Common myeloid progenitor, CD34-positive (primary cell): ENCODE data around the gene ADISSP.

Experiments
- CTCF ChIA-PET: fragments of 350-600 bp; sonication (Branson Sonifier 250); formaldehyde crosslinking; loops from one replicate; lab custom pipeline; 2021; ENCODE audit warnings: antibody characterized with exemption; lab: Charles Lee
- POLR2A ChIA-PET: fragments of 350-600 bp; sonication (Branson Sonifier 250); formaldehyde crosslinking; loops from one replicate; lab custom pipeline; 2021; ENCODE audit warnings: antibody characterized with exemption; lab: Charles Lee
- DNase-seq, 3 donors: peaks; one replicate each; pipeline versions ENCODE4 v3.0.0 to v3.0.0-alpha.2; 2013
- H3K27ac ChIP-seq, 2 experiments: 1 replicate in 1 of 2; 2 replicates in 1 of 2; pipeline ENCODE4 v1.7.0; 2013; ENCODE audit warnings: inconsistent platforms in 2 of 2, low read length in 2 of 2, mild to moderate bottlenecking in 2 of 2, low read depth in 1 of 2, moderate library complexity in 1 of 2; ENCODE audit not compliant: severe bottlenecking in 2 of 2, insufficient read depth in 1 of 2, poor library complexity in 1 of 2
- H3K27me3 ChIP-seq, 5 experiments: replicated peaks in 2 of 5; 1 replicate in 3 of 5; 2 replicates in 2 of 5; pipeline versions ENCODE4 v1.6.1 to v1.7.0; 2013; ENCODE audit warnings: low read length in 4 of 5, mild to moderate bottlenecking in 2 of 5, moderate library complexity in 2 of 5, inconsistent platforms in 1 of 5; ENCODE audit not compliant: insufficient read depth in 5 of 5, control insufficient read depth in 4 of 5
- H3K36me3 ChIP-seq, 4 experiments: 1 replicate in 2 of 4; 2 replicates in 2 of 4; pipeline versions ENCODE4 v1.6.1 to v1.7.0; 2013; ENCODE audit warnings: low read length in 3 of 4, control low read depth in 1 of 4, mild to moderate bottlenecking in 1 of 4; ENCODE audit not compliant: control insufficient read depth in 4 of 4, insufficient read depth in 4 of 4
- H3K4me1 ChIP-seq, 4 experiments: 1 replicate in 3 of 4; 2 replicates in 1 of 4; pipeline versions ENCODE4 v1.6.1 to v1.7.1; 2013; ENCODE audit warnings: low read length in 3 of 4, mild to moderate bottlenecking in 3 of 4, control low read depth in 1 of 4, inconsistent platforms in 1 of 4, moderate library complexity in 1 of 4; ENCODE audit not compliant: control insufficient read depth in 4 of 4, insufficient read depth in 4 of 4; ENCODE audit errors: control extremely low read depth in 1 of 4
- H3K4me3 ChIP-seq, 7 experiments: 1 replicate in 4 of 7; 2 replicates in 3 of 7; pipeline versions ENCODE4 v1.5.1 to v1.7.0; 2013; ENCODE audit warnings: mild to moderate bottlenecking in 7 of 7, low read length in 6 of 7, moderate library complexity in 6 of 7, inconsistent platforms in 2 of 7, low read depth in 2 of 7, control low read depth in 1 of 7; ENCODE audit not compliant: insufficient read depth in 4 of 7, control insufficient read depth in 1 of 7; ENCODE audit errors: extremely low read depth in 1 of 7
- H3K9me3 ChIP-seq, 5 experiments: 1 replicate in 4 of 5; 2 replicates in 1 of 5; pipeline versions ENCODE4 v1.6.1 to v1.7.1; 2013; ENCODE audit warnings: low read length in 4 of 5, mild to moderate bottlenecking in 2 of 5, inconsistent platforms in 1 of 5, low read depth in 1 of 5, moderate library complexity in 1 of 5; ENCODE audit not compliant: control insufficient read depth in 4 of 5, insufficient read depth in 2 of 5; ENCODE audit errors: control extremely low read depth in 1 of 5
- WGBS: methylation state at CpG from one replicate; pipeline ENCODE4 v1.1.5; 2013; ENCODE audit not compliant: insufficient coverage; 5-methylcytosine and 5-hydroxymethylcytosine counted together

Gene ADISSP

DNA sequence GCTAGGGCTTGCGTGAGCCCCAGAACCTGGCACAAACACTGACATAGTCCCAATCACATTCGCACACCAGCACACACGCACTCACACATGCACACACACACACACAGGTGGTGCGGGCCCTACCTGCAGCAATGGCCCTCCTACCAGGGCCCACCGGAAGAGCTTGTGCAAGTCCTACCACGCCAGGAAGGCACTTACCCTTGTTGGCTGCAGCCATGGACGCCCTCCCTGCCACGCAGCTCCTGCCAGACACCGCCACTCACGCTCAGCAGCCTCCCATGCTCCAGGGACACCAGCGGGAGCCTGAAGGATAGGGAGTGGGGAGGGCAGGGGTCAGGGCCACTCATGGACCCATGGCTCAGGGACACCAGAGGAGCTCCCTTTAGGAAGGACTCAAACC is 7.7 kb downstream of the ADISSP start:
- Histone ChIP-seq H3K9me3 (no peaks in the 10 kb centered on the region), H3K4me1 (peaks cover 0 to 23% (median 15%) of the 10 kb centered on the region in 4 experiments), H3K36me3 (peaks cover 0 to 45% (median 13%) of the 10 kb centered on the region in 4 experiments), H3K27ac (no peak overlapping the region), H3K27me3 (no peaks in the 10 kb centered on the region), H3K4me3 (no peak overlapping the region)
- no peak for DNase-seq
- POLR2A ChIA-PET, result no interaction called here
- 92% methylated on average over 5 of the region's 11 CpGs for WGBS
- CTCF ChIA-PET, result interaction anchor here (0.9 to 2.8 kb wide), 6 partner anchors 10 to 59 kb away, joined by 3 to 27 read pairs (median 4); no protein-coding TSS in a partner anchor

DNA sequence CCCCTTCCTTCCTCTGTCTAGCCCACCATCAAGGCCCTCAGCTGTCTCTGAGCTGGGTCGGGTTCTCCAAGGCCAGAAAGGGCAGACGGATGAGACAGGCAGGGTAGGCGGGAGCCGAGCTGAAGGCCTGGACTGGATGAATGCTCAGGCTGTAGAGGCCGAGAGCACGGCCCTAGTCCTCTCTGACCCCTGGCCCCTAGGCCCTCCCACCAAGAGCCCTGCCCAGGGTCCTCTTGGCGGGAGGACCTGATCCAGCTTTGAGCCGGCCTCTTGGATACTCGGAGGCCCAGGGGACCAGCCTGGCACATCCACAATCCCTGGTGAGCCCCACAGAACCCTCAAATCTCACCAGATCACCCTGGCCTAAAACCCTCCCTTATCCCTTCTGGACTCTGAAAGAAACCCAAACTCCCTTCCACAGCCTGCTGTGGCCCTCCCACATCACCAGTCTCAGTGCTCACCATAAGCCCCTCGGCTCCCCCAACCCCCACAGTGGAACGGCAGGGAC is 8.2 kb downstream of the ADISSP start:
- Histone ChIP-seq H3K4me3 (no peak overlapping the region), H3K27me3 (no peaks in the 10 kb centered on the region), H3K4me1 (peaks cover 0 to 23% (median 13%) of the 10 kb centered on the region in 4 experiments), H3K9me3 (no peaks in the 10 kb centered on the region), H3K36me3 (peaks cover 0 to 48% (median 16%) of the 10 kb centered on the region in 4 experiments), H3K27ac (no peak overlapping the region)
- CTCF ChIA-PET, result interaction anchor here (1.3 to 16.4 kb wide), 5 partner anchors 10 to 48 kb away, joined by 3 to 216 read pairs (median 5); partner anchors contain the start of gene ADISSP
- POLR2A ChIA-PET, result no interaction called here
- 98% methylated on average over 9 of the region's 11 CpGs for WGBS
- DNase-seq, result no peak

DNA sequence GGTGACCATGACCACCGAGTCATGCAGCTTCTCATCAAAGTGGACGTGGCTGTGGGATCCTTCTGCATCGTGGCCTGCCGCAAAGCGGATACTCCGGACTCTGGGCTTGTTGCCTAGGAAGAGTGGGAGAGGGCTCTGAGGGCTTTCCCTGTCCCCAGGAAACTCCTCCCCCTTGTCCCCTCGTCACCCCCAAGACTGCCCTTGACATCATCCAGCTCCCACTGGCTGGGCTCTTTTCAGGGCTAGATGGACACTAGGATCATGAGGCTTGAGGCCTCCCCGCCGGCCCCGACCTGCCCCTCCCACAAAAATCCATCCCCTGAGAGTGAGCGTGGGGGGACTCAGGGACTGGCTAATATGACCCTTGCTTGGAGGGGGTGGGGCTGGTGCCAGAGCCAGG is 9.0 kb downstream of the ADISSP start:
- Histone ChIP-seq H3K36me3 (peaks cover 0 to 53% (median 18%) of the 10 kb centered on the region in 4 experiments), H3K4me1 (peaks cover 0 to 23% (median 9%) of the 10 kb centered on the region in 4 experiments), H3K27me3 (no peaks in the 10 kb centered on the region), H3K4me3 (no peak overlapping the region), H3K9me3 (no peaks in the 10 kb centered on the region), H3K27ac (no peak overlapping the region)
- ChIA-PET POLR2A (no interaction called here), CTCF (interaction anchor here (0.6 to 16.4 kb wide), 4 partner anchors 9 to 60 kb away, joined by 3 to 216 read pairs (median 16); partner anchors contain the start of gene ADISSP)
- 100% methylated on average over 4 of the region's 11 CpGs for WGBS
- no peak for DNase-seq

DNA sequence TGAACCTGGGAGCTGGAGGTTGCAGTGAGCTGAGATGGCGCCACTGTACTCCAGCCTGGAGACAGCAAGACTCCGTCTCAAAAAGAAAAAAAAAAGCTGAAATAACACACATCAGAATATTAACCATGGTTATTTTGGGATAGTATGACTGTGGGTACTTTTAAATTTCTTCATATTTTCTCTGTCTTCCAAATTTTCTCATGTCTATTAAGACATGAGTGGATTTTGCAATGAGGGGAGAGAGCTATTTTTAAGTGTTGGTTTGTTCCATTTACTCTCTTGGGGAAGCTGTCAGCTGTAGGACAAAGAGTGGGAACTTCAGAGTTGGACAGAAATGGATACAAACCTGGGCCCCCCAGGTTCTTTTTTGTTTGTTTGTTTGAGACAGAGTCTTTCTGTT is 10.3 kb downstream of the ADISSP start:
- H3K4me3 ChIP-seq, result no peak overlapping the region
- H3K36me3 ChIP-seq, result peaks cover 0 to 57% (median 18%) of the 10 kb centered on the region in 4 experiments
- WGBS, result no CpG with 5 or more reads among the region's 2 CpGs
- H3K27ac ChIP-seq, result no peak overlapping the region
- H3K9me3 ChIP-seq, result no peaks in the 10 kb centered on the region
- CTCF ChIA-PET, result interaction anchor here (0.7 to 16.4 kb wide), 4 partner anchors 9 to 89 kb away, joined by 3 to 216 read pairs (median 6); partner anchors contain the start of gene ADISSP
- DNase-seq, result no peak
- POLR2A ChIA-PET, result no interaction called here
- peaks cover 0 to 27% (median 12%) of the 10 kb centered on the region in 4 experiments for H3K4me1 ChIP-seq
- no peaks in the 10 kb centered on the region for H3K27me3 ChIP-seq

DNA sequence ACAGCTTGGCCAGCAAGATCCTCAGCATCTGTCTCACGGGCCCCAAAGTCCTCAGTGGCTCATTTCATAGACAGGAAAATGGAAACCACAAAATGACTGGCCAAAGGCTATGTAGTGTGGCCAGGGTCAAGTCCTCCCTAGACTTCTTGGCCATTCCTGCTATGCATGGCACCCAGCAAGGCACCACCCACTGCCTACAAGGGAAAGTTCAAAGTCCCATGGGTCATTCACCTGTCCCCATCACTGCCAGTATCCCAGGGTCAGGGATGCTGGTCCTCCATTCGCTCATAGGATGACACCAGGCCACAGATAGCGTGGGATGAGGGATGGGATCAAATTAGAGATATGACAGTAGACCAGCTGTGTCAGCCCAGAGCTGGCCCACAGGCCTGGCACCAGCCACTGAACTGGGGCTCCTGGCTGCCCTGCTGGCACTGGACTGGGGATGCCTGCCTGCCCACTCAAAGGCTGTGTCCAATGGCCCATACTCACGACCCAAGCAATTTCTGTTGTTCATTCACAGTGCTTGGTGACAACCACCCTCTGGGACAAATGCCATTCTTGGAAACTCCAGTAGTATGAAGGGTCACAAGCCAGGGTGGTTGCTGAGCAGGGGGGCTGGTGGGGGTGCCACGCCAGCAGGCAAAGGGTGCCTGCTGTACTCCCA is 11.6 kb downstream of the ADISSP start:
- H3K27me3 ChIP-seq, result peaks cover 0 to 2% (median 0%) of the 10 kb centered on the region in 5 experiments
- no peak for DNase-seq
- H3K36me3 ChIP-seq, result peaks cover 0 to 53% (median 21%) of the 10 kb centered on the region in 4 experiments
- H3K4me3 ChIP-seq, result no peak overlapping the region
- H3K27ac ChIP-seq, result no peak overlapping the region
- H3K9me3 ChIP-seq, result no peaks in the 10 kb centered on the region
- H3K4me1 ChIP-seq, result peaks cover 0 to 28% (median 12%) of the 10 kb centered on the region in 4 experiments
- ChIA-PET POLR2A (no interaction called here), CTCF (interaction anchor here (1.1 to 16.4 kb wide), 2 partner anchors 9 to 13 kb away, joined by 4 to 216 read pairs; partner anchors contain the start of gene ADISSP)
- 94% methylated on average over 4 of the region's 5 CpGs for WGBS

DNA sequence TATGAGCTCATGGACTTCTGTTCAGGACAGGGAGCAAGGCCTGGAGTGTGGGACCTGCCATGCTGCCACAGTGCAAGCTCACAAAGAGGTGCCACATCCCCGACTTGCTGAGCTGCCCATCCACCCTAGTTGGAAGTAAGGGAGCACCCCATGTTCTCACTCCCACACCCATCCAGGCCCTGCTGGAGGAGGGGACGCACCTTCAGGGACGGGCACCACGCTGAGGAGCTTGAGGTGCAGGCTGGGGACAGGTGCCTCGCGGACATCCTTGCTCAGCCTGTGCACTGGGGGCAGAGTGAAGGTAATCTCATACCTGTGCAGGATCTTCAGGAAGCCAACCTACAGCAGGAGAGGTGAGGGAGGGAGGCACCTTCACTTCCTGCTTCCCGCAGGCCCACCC is 12.3 kb downstream of the ADISSP start:
- H3K27ac ChIP-seq, result no peak overlapping the region
- 98% methylated on average over 5 of the region's 7 CpGs for whole genome bisulfite sequencing
- ChIA-PET POLR2A (no interaction called here), CTCF (interaction anchor here (0.7 to 16.4 kb wide), 4 partner anchors 8 to 39 kb away, joined by 4 to 216 read pairs (median 4); partner anchors contain the start of gene ADISSP)
- H3K4me3 ChIP-seq, result no peak overlapping the region
- DNase-seq, result no peak
- peaks cover 0 to 2% (median 0%) of the 10 kb centered on the region in 5 experiments for H3K27me3 ChIP-seq
- peaks cover 0 to 21% (median 8%) of the 10 kb centered on the region in 4 experiments for H3K4me1 ChIP-seq
- H3K9me3 ChIP-seq, result no peaks in the 10 kb centered on the region
- peaks cover 0 to 53% (median 21%) of the 10 kb centered on the region in 4 experiments for H3K36me3 ChIP-seq
